ENCODE data around the gene SPAG6.

- TF ChIP-seq YY1 (IDR thresholded peaks at IDR 0.05; ENCODE audit: insufficient read depth, insufficient read length) (no peak), ZNF274 (IDR thresholded peaks at IDR 0.05; ENCODE audit: low read depth, low read length) (no peak)
Observed at GRCh38 chr10:22342421-22342820, 2.9 kb upstream of the SPAG6 start.
